ENCODE measurements around the gene LARGE2. TPM values are rescaled to one million over a fixed set of nuclear protein-coding genes. Genes with fewer than 3 reads are reported as not detected.

LARGE2 gene
- polyA plus RNA-seq, 6 donors from 2014 or later = 30.6 to 84.4 (median 37.4) TPM

DNA sequence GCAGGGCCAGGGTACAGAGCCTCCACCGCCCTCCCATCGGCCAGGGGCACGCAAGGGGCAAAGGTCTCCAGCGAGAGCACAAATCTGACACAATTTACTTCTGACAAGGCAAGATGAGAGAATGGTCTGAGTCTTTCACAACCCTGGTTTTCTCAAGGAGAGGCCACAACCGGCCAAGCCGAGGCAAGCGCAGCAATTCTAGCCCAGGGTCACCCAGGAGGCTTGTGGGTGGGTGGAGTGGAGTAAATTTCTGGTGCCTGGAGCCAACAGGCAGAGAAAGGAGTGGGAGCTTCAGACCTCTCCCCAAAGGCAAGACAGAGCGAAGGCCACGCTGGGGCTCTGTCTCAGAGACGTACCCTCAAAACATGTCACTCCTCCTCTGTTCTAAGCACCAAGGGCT lies 9.3 kb downstream of the LARGE2 start:
- DNase-seq (no peak), ATAC-seq (ENCODE audit: low read depth in 2 of 2) (no peak)
- peaks cover 26 to 31% of the 10 kb centered on the region in 2 donors for H3K36me3 Mint-ChIP-seq
- H3K27me3 Mint-ChIP-seq = no peaks in the 10 kb centered on the region
- no peaks in the 10 kb centered on the region for H3K9me3 Mint-ChIP-seq
- H3K4me1 Mint-ChIP-seq = peaks cover 66 to 77% (median 74%) of the 10 kb centered on the region in 3 donors
- H3K27ac Mint-ChIP-seq = peak overlapping the region; percentile 96 to 99 (median 98)
- H3K4me3 Mint-ChIP-seq = peak overlapping the region; percentile 97 to 100 (median 99)

DNA sequence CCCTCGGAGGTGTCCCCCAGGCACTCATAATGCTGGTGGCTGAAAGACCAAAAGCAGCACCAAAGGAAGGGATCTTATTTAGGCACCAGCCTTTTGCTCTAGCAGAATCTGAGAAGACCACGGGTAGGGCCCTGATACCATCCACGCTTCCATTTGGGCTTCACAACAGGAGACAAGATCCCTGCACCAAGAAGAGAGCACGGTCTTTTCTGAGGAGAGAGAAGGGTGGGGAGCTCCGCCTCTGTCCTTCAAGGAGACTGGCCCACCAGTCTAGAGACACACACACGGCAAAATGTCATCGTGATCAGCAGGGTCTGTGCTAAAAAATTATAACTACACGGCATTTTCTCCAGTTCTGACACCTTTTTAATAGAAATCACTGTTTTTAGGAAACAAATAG lies 9.8 kb downstream of the LARGE2 start:
- Mint-ChIP-seq H3K27ac (peak overlapping the region; percentile 96 to 99 (median 98)), H3K9me3 (no peaks in the 10 kb centered on the region), H3K4me3 (peak overlapping the region; percentile 97 to 100 (median 99)), H3K4me1 (peaks cover 66 to 77% (median 72%) of the 10 kb centered on the region in 3 donors), H3K27me3 (no peaks in the 10 kb centered on the region), H3K36me3 (peaks cover 26 to 31% of the 10 kb centered on the region in 2 donors)
- ATAC-seq (ENCODE audit: low read depth in 2 of 2) (no peak), DNase-seq (no peak)

DNA sequence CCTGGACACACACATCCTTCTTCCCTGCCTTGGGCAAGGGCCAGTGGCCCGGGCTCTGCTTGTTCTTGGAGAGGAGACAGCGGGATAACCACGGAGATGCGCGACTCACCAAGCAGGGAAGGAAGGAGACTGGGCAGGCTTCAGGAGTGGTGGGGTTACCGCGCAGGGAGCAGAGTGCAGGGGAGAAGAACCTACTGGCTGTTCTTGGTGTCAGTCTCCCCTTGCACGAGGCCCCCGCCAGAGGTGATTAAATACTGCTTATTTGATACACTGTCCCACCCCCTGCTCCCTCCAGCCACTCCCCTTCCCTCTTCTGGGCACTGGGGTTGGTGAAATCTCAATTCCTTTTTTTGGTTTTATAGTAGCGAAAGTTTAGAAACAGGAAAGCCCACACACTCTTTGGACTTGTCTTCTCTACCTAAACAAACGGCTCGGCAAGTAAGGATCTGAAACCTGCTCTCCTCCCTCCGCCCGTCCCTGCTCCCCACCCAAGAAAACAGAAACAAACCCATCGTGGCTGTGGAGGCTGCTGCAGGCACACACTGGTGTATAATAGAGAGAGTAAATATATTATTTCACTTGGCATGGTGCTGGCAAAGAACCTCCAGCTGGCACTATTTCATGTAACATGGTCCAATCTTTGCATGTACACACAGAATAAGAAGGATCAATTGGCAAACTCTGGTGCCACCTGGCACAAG lies 10.8 kb downstream of the LARGE2 start:
- peaks cover 58 to 77% (median 67%) of the 10 kb centered on the region in 3 donors for H3K4me1 Mint-ChIP-seq
- DNase-seq = peak; percentile 90
- ATAC-seq (ENCODE audit: low read depth in 2 of 2) = peak; percentile 52 to 58

DNA sequence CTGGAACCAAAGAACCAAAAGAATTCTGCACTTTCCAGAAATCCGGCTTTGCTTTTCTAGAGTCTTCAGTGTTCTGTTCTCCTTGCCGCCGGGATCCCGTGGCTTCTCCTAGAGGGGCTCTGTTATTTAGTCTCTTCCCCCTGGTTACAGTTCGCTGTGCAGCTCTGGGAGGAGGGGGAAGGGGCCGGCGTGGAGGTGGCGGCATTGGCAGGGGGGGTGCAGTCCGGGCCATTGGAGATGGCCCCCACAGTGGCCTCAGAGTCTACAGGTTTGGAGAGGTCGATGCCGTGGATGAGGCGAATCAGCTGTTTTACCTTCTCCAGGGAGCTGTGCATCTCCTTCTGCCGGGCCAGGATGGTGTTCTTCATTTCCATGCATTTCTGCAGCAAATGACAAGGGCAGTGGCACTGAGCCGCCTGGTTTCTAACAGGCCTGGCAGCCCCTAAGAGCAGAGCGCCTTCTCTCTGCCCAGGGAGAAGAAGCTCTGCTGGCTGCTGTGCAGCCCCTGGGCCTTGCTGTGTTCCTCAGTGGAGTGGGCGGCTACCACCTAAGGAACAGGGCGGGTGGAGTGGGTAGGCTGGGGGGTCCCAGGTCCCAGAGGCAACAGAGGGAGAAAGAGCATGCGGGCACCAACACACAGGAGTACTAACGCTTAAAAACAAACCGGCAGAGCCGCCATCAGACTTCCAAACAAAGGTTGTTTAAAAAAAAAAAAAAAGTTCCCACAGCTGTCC lies 11.6 kb downstream of the LARGE2 start:
- Mint-ChIP-seq H3K9me3 (no peaks in the 10 kb centered on the region), H3K27ac (peak overlapping the region in 5 of 6 donors; percentile 96 to 99 (median 99)), H3K36me3 (peaks cover 26 to 31% of the 10 kb centered on the region in 2 donors), H3K4me1 (peaks cover 56 to 77% (median 68%) of the 10 kb centered on the region in 3 donors), H3K27me3 (no peaks in the 10 kb centered on the region), H3K4me3 (peak overlapping the region; percentile 97 to 100 (median 99))
- ATAC-seq (ENCODE audit: low read depth in 2 of 2) (no peak), DNase-seq (no peak)

More for the DNA sequence above, 10.8 kb downstream of the LARGE2 start:
- peak overlapping the region; percentile 79 to 99 (median 98) for H3K27ac Mint-ChIP-seq
- peaks cover 26 to 31% of the 10 kb centered on the region in 2 donors for H3K36me3 Mint-ChIP-seq
- peak overlapping the region; percentile 97 to 100 (median 99) for H3K4me3 Mint-ChIP-seq
- H3K9me3 Mint-ChIP-seq = no peaks in the 10 kb centered on the region
- no peaks in the 10 kb centered on the region for H3K27me3 Mint-ChIP-seq

DNA sequence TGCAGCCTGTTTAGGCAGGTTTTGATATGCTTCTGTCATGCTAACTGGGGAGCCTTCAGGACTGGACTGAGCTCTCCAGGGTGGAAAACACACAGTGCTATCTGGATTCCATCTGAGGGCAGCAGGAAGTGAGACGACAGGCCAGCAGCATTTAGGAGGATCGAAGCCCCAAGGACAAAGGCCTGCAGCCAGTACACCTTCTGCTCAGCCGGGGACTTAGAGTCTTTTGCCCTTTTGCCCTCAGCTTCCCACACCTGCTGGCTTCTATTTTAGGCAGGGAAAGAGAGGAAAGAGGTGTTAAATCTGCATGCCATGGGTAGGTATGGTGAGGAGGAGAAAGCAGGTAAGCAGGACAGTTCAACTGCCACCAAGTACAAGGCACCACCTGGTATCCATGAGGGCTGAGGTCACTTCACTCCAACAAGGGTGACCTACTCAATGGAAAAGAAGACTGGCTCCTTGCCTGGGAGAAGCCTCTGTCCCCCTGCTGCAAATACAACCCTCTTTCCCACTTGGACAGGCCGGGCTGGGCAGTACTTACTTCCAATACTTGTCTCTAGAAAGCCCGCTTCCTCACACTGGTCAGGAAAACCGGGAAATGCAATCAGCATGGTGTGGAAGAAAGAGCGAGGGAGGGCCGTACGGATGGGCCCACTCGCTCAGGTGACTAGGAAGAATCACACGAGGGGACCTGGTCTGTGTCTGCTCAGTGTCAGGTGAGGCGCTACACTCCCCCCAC lies 12.3 kb downstream of the LARGE2 start:
- Mint-ChIP-seq H3K9me3 (no peaks in the 10 kb centered on the region), H3K4me3 (peak overlapping the region; percentile 44 to 100 (median 92)), H3K4me1 (peaks cover 59 to 79% (median 75%) of the 10 kb centered on the region in 3 donors), H3K27ac (peak overlapping the region; percentile 44 to 96 (median 86)), H3K36me3 (peaks cover 26 to 31% of the 10 kb centered on the region in 2 donors), H3K27me3 (no peaks in the 10 kb centered on the region)
- ATAC-seq (ENCODE audit: low read depth in 2 of 2) (no peak), DNase-seq (no peak)

DNA sequence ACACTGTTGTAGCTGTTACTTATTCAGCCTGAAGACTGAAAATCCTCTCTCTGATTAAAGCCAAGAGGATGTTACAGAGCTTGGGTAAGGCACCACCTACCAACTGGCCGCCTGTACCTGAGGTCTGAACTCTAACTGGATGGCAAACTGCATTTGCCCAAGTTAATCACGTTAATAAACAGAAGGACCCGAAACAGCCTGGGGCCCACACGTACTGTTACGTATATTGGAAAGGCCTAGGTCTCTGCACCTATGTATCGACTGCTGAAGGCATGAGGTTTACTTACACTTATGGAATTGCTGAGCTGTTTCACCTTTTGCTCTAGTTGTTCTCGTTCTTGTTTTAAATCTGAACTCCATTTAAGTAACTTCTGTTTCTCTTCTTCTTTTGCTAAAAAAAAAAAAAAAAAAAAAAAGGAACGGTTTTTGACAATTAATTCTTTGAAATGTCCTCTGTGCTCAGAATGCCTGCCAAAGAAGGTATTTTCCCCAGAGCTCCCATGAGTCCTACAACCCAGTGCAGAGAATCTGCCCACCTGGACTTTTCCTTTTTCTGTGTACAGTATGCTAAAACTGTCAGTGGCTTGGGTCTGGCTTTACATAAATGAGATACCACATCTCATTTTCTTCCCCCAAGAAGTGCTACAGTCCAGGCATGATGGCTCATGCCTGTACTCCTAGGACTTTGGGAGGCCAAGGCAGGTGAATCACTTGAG lies 13.1 kb downstream of the LARGE2 start:
- H3K27me3 Mint-ChIP-seq = no peaks in the 10 kb centered on the region
- ATAC-seq (ENCODE audit: low read depth in 2 of 2) (peak; percentile 7), DNase-seq (peak; percentile 44)
- H3K27ac Mint-ChIP-seq = peak overlapping the region in 5 of 6 donors; percentile 80 to 96 (median 93)
- H3K4me3 Mint-ChIP-seq = peak overlapping the region; percentile 54 to 100 (median 92)
- H3K4me1 Mint-ChIP-seq = peaks cover 52 to 78% (median 70%) of the 10 kb centered on the region in 3 donors
- H3K36me3 Mint-ChIP-seq = peaks cover 21 to 25% of the 10 kb centered on the region in 2 donors
- no peaks in the 10 kb centered on the region for H3K9me3 Mint-ChIP-seq

DNA sequence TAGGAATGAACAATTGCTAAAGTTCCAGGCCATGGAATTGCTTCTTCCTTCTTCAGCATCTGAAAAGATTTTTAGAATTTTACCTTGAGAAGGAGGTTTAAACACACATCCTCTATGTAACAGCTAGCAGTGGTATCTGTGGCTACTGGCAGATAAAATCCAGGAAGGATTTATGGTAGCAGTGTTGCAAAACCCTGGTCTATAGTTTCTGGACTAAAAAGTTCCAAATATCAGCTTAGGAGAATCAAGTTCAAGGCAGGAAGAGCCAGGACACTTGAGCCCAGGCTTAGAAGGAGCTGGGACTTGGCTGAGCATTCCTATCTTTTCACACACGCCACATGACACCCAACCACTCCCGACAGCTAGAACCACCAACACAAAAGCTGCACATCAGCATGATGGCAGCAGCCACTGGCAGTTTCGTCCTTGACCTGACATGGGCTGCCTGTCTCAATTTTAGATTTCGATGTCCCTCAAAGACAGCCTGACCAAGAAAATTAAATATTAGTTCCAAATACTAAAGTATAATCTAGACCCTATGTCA lies 14.1 kb downstream of the LARGE2 start:
- ATAC-seq (ENCODE audit: low read depth in 2 of 2) (no peak), DNase-seq (no peak)
- Mint-ChIP-seq H3K27ac (peak overlapping the region; percentile 67 to 94 (median 82)), H3K36me3 (peaks cover 15 to 16% of the 10 kb centered on the region in 2 donors), H3K27me3 (no peaks in the 10 kb centered on the region), H3K9me3 (no peaks in the 10 kb centered on the region), H3K4me3 (peak overlapping the region in 7 of 8 donors; percentile 18 to 87 (median 35)), H3K4me1 (peaks cover 41 to 75% (median 59%) of the 10 kb centered on the region in 3 donors)

DNA sequence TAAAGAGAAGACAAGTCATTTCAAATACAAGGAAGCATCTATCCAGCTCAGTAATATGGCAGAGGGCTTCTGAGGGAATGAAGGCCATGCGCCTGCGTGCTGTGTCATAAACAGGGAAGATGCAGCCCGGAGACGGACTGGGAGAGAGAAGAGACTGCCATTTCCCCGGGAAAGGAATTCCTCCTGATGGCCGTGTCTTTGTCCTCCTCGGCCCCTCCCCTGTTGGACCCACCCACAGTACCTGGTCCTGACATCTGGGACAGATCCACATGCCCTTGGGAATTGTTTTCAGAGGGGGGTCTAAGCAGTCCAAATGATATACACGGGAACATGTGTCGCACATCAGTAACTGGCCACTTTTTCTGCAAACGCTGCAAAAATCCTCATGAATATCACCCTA lies 15.5 kb downstream of the LARGE2 start:
- H3K27ac Mint-ChIP-seq = peak overlapping the region; percentile 91 to 98 (median 97)
- H3K4me1 Mint-ChIP-seq = peaks cover 39 to 79% (median 63%) of the 10 kb centered on the region in 3 donors
- H3K36me3 Mint-ChIP-seq = peaks cover 3% of the 10 kb centered on the region in 2 donors
- no peaks in the 10 kb centered on the region for H3K27me3 Mint-ChIP-seq
- ATAC-seq (ENCODE audit: low read depth in 2 of 2) = no peak
- H3K4me3 Mint-ChIP-seq = peak overlapping the region; percentile 75 to 93 (median 86)
- DNase-seq = no peak
- H3K9me3 Mint-ChIP-seq = no peaks in the 10 kb centered on the region

DNA sequence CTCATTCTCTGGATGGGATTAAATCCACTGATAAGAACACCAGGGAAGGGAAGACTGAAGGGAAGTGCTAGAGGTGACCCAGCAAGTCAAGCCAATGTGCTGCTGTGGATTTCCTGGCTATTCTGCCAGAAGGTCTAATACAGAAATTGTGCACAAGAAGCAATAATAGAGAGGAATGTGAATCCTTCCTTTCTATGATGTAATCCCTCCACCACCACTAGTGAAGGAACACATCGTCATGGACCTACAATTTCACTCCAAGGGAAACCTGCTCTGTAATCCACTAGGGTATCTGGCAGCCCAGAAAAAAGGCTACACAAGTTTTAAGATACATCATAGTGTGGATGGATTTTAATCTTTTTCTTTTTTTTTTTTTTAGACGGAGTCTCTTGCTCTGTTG lies 17.4 kb downstream of the LARGE2 start:
- Mint-ChIP-seq H3K27me3 (no peaks in the 10 kb centered on the region), H3K4me1 (peaks cover 30 to 67% (median 48%) of the 10 kb centered on the region in 3 donors), H3K4me3 (peak overlapping the region in 1 of 8 donors; percentile 35), H3K9me3 (no peaks in the 10 kb centered on the region), H3K27ac (peak overlapping the region in 5 of 6 donors; percentile 12 to 98 (median 91)), H3K36me3 (peaks cover 4 to 6% of the 10 kb centered on the region in 2 donors)
- ATAC-seq (ENCODE audit: low read depth in 2 of 2) (no peak), DNase-seq (no peak)

DNA sequence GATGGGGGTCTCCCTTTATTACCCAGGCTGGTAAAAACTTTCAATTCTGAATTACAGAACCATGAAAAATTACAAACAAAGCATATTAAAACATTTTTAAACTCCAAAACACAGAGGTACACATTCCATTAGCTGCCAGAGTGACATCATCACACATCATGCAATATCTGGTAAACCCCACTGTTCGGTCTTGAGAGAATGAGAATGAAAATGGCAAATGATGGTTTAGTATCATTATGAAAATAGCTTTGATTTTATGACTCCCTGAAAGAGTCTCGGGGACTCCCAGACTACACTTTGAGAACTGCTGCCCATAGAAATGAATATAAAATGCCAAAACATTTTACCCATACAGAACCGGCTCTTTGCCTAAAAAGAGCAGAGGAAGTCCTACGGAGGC lies 18.8 kb downstream of the LARGE2 start:
- Mint-ChIP-seq H3K4me3 (no peak overlapping the region), H3K9me3 (no peaks in the 10 kb centered on the region), H3K27me3 (no peaks in the 10 kb centered on the region), H3K36me3 (peaks cover 11 to 18% of the 10 kb centered on the region in 2 donors), H3K27ac (peak overlapping the region in 1 of 6 donors; percentile 54), H3K4me1 (peaks cover 30 to 54% (median 36%) of the 10 kb centered on the region in 3 donors)
- no peak for DNase-seq
- ATAC-seq (ENCODE audit: low read depth in 2 of 2) = no peak

DNA sequence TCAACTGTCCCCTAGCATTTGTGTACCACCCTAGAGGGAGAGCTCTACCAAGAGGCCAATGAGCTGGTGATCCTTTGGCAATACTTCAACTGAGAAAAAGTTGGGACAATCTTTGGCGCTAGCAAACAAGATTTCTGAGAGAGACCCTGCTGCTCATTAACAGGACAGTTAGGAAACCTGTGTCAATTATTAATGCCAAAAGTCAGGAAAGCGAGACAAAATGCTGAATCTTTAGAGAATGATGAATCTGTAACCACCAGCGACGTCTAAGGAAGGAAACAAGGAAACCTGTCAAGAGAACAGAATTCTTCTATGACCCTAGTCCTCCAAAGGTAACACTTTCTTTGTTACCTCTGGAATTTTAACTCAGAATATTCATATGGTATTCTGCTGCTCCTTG lies 19.9 kb downstream of the LARGE2 start:
- no peak for ATAC-seq (ENCODE audit: low read depth in 2 of 2)
- H3K27ac Mint-ChIP-seq = peak overlapping the region in 4 of 6 donors; percentile 0 to 54 (median 30)
- peak overlapping the region in 1 of 8 donors; percentile 2 for H3K4me3 Mint-ChIP-seq
- H3K9me3 Mint-ChIP-seq = no peaks in the 10 kb centered on the region
- no peaks in the 10 kb centered on the region for H3K27me3 Mint-ChIP-seq
- DNase-seq = no peak
- H3K36me3 Mint-ChIP-seq = peaks cover 11 to 18% of the 10 kb centered on the region in 2 donors
- H3K4me1 Mint-ChIP-seq = peaks cover 23 to 44% (median 29%) of the 10 kb centered on the region in 3 donors

DNA sequence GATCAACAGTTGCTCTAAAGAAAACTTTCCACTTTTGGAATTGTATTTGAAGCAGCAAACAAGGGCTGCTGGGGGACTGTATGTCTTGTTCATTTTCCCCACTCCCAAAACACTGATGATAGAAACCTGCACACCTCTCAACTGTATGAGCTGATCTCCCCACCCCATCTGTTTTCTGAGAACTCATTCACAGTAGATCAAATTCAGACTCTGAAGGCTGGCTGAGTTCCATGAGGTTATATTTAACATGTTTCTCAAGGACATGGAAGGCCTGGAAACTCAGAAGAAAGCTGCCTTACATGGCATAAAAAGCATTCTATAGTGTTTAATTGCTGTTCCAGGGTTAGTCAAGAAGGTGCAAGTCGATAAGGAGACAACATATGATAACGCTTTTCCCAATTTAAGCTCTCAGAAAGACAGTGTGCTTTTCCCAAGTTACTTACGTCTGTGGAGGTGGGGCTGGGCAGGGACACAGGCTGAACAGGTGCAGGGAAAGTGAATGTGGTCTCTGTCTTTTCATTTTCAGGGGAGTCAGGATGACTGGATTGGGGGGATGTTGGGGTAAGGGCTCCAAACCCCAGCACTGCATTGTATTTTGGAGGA lies 23.0 kb downstream of the LARGE2 start:
- H3K4me3 Mint-ChIP-seq = no peak overlapping the region
- DNase-seq (no peak), ATAC-seq (ENCODE audit: low read depth in 2 of 2) (no peak)
- H3K4me1 Mint-ChIP-seq = peaks cover 8 to 19% (median 14%) of the 10 kb centered on the region in 3 donors
- H3K9me3 Mint-ChIP-seq = no peaks in the 10 kb centered on the region
- H3K36me3 Mint-ChIP-seq = peaks cover 16 to 32% of the 10 kb centered on the region in 2 donors
- H3K27me3 Mint-ChIP-seq = no peaks in the 10 kb centered on the region
- peak overlapping the region in 2 of 6 donors; percentile 23 to 56 for H3K27ac Mint-ChIP-seq

All from naive B cell (primary cell).